NCI-H1105 treated with DMSO at 0.1 percent for 48 hours (cell line): ENCODE measurements around the gene TSPEAR.
"Not testable (repeated sequence)": the region's sequence is repeated elsewhere in the genome, so short reads cannot be mapped to it uniquely, and the experiment has no call there.

Source experiments
- DNase-seq: peaks from one replicate; lab custom pipeline; 2025; lab: John Stamatoyannopoulos, UW

TSPEAR gene

DNA sequence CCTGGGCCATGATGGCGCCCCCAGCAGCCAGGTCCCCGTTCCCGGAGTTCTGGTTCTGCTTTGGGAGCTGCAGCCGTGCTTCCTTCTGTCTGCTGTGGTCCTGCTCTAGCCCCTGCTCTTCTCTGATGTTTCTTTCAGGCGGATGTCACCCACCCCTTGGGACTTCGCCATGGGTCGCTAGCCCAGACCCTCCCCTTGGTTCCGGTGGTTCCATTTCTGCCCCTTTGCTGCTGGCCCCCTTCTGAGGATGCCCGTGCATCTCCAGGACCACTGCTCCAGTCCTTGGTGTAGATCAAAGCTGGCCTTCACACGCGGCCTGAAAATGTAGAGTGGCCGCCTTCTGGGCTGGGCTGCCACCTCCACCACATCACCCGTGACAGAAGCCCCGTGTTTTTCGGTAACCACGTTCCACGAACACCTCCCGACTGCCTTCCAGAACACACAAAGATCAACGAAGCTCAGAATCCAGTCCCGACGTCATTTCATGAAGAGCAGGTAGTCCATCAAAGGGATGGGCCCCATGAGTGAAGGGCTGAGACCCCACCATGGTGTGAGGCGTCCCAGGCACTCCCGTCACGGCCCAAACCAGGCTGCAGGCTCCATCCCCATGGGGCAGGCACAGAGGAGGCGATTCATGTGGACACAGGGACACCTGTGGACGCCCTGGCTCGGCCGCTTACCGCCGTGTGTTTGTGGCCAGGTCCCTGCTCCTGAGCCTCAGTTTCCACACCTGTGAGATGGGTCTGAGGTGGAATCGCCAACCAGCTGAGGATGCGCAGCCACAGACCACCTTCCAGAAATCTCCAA, 195.8 kb downstream of the TSPEAR start:
- no peak for DNase-seq

GRCh38 chr21:44514746-44515358, 196.5 kb downstream of the TSPEAR start:
- no peak for DNase-seq

GRCh38 chr21:44514218-44514520, 197.2 kb downstream of the TSPEAR start:
- no peak for DNase-seq

GRCh38 chr21:44513389-44514217, 197.8 kb downstream of the TSPEAR start:
- DNase-seq: peak; percentile 85

DNA sequence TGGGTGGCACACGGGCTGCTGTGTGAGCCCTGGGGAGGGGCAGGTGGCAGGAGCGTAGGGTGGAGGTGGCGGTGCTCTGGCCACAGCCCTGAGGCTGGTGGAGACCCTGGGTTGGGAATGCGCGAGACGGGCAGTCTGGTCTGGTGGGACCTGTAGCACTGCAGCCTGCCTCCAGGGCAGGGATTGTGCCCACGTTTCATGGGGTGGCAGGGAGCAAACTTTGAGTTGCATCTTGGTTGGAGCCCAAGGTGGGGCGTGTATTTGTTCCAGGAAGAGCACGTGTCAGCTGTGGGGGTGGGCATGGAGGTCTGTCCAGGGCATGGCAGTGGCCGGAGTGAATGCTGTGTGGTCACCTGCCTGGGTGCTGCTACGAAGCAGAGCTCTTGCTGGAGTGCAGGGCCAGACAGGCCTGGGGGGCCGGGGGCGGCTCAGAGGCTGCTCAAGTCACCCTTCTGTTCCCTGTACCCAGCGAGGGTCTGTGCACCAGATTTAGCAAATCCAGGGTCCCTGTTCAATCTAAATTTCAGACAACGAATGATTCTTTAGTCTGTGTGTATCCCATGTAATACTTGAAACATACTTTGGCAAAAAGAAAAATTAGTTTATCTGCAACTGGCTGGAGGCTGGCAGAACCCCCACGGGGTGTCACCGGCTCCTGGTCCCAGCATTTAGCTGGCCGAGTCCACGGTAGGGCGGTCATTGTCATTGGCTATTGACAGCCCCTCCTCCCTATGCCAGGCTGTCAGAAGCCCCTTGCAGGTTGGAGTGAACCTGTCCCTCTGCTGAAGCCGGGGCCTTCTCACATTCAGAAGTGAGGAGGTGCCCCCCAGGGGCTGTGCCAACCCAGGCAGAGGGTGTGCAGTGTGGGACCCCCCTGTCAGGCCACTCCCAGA, 198.6 kb downstream of the TSPEAR start:
- DNase-seq: no peak

GRCh38 chr21:44511938-44512275, 199.5 kb downstream of the TSPEAR start:
- no peak for DNase-seq

- DNase-seq: no peak
These were observed 200.0 kb downstream of the TSPEAR start for GRCh38 chr21:44511219-44511937.

DNA sequence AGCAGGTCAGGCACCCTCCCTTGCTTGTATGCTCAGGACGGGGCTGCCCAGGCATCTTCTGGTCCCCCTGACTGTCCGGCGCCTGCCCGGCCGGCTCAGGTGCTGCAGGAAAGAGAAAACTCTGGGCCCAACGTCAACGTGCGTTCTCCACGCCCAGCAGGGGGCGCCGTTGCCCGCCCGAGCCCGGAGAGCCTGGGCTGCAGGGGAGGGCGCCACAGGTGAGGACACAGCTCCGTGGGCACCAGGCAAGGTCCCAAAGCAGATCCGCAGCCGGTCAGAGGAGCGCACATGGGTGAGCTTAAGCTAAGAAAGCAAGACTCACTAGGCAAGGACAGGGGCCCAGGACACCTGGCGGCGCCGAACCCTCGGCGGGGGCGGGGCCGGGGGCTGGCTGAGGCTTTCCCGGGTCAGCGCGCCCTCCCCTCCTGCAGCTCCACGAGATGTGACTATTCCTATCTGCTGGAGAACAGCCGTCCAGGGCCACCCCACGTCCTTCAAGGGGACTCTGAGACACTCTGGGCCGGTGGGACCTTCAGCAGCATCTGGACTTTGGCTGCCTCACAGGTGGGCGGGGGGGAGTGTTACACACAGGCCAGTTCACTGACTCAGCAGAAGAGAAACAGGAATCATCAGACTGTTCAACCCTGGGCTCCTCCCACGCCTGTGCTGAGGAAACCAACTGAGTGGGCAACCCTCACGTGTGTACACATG, 200.7 kb downstream of the TSPEAR start:
- DNase-seq: peak; percentile 55

DNA sequence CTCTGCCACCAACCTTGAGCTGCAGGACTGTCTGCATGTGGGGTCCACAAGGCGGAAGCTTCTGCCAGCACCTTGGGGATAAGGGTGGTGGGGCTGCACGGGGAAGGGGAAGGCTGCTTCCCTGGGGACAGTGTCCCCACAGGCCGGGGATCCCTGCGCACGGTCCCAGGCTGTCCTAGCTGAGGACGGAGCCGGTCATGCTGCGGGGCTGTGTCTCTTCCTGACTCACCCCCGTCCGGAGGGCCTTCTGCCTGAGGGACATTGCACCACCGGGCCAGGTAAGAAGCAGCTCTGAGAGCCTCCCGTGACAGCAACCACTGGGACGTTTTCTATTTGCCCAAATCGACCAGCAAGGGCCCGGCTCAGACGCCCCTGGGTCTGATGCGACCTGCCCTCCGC, 201.3 kb downstream of the TSPEAR start:
- DNase-seq: no peak

GRCh38 chr21:44509539-44509938, 201.8 kb downstream of the TSPEAR start:
- DNase-seq: peak; percentile 7

- DNase-seq: no peak
These were observed 202.5 kb downstream of the TSPEAR start for GRCh38 chr21:44508711-44509445.

- DNase-seq: no peak
These were observed 203.0 kb downstream of the TSPEAR start for GRCh38 chr21:44508426-44508710.

DNA sequence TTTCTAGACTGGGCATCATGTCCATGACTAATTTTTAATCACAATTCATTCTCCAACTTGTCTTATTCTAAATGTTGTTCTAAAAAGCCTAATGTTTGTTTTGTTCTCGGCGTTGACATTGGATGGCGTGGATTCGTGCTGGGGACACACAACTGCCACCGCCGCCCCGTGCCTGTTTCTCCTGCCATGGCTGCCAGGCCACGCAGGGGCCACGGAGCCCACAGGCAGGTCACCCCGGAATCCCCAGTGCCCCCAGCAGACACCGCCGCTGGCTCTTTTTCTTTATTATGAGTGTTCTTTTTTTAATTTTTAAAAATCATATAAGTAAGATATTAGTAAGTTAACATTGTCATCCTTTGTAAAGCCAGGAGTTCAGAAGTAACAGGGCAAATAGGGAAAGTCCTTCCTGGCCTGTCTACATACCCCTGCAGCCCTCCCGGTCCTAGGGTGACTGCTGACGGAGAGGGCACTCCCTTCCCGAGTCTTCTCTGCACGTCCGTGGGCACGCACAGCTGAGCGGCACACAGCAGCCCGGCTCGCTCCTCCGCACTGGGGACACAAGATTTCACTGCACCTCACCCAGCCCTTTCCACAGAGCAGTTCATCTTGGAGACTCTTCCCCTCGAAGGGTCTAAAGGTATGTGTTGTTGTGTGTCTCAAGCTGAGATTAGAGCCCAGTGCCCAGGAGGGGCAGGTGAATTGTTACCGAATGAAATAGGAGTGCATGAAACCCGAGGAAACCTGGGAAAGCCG, 203.5 kb downstream of the TSPEAR start:
- no peak for DNase-seq

DNA sequence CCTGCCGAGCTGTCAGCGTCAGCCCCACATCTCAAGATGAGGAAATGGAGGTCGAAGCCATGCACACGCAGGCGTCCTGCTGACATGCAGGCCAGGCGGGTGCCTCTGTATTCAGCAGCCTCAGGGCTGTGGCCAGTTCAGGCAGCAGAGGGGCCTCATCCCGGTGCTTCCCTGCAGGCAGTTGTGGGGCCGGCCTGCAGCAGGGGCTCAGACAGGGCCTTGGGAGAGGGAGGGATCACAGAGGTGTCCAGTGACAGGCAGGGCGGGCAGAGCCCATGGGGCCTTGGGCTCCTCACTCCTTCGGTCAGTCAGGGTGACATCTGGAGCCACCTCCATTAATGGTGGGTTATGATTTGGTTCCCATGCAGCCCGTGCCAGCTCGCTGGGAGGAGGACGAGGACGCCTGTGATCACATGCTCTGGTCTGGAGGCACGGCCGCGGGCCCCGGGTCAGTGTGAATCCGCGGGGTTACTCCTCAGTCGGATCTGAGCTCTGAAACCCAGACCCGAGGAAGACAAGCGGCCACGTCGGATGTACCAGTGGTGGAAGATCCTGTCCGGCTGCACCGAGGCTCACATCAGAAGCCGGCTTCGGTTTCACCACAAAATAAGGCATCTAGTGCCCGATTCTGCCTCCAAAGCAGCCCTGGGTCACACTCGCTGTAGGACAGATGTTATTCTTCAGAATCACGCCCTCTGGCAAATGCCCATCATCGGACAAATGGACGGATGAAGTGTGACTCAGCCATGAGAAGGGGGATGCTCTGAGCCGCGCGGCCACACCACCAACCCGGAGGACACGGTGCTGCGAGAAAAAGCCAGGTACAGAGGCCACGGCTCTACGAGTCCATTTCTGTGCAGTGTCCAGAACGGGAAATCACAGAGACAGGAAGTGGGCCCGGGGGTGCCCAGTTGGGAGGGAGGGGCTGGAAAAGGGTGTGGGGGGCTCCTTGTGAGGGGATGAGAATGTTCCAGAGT, 204.8 kb downstream of the TSPEAR start:
- DNase-seq: no peak

DNA sequence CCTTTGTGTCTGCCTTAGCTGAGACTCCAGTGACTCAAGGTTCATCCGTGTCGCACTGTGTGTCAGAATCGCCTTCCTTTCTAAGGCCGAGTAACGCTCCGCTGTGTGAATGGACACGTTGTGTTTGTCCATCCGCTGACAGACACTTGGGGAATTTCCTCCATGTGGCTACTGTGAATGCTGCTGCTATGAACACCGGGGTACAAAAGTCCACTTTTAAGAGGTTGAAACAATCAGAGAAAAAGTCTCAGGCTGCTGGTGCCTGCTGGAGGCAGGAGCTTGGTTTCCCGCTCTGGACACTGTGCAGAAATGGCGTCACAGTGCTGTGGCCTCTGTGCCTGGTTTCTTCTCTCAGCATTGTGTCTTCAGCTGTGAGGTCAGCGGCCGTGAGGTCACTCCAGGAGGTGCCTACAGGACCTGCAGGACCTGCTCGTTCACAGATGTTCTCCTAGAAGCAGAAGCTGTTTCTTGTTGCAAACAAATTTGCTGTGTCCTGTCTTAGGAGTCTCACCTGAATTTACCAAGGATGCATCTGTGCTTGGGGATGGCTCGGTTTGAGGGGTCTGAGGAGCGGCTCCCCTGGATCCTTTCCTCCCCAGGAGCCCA, 205.6 kb downstream of the TSPEAR start:
- DNase-seq: no peak

DNA sequence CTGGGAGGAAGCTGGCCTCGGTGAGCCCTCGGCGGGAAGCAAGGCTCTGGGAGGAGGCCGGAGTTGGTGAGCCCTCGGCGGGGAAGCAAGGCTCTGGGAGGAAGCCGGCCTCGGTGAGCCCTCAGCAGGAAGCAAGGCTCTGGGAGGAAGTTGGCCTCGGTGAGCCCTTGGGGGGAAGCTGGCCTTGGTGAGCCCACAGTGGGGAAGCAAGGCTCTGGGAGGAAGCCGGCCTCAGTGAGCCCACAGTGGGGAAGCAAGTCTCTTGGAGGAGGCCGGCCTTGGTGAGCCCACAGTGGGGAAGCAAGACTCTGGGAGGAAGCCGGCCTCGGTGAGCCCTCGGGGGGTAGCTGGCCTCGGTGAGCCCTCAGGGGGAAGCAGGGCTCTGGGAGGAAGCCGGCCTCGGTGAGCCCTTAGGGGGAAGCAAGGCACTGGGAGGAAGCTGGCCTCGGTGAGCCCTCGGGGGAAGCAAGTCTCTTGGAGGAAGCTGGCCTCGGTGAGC, 207.4 kb downstream of the TSPEAR start:
- no peak for DNase-seq

- not testable (repeated sequence) for DNase-seq
These were observed 208.1 kb downstream of the TSPEAR start for GRCh38 chr21:44503006-44503889.
